ENCODE results near the gene ASNSD1. TPM values are rescaled to one million over a fixed set of nuclear protein-coding genes. Genes with fewer than 3 reads are reported as not detected.
"Not testable (repeated sequence)": the region's sequence is repeated elsewhere in the genome, so short reads cannot be mapped to it uniquely, and the experiment has no call there.

Gene ASNSD1
- total and polyA plus RNA-seq, 2 donors from 2014 or later: 28.6 to 36.5 TPM

DNA sequence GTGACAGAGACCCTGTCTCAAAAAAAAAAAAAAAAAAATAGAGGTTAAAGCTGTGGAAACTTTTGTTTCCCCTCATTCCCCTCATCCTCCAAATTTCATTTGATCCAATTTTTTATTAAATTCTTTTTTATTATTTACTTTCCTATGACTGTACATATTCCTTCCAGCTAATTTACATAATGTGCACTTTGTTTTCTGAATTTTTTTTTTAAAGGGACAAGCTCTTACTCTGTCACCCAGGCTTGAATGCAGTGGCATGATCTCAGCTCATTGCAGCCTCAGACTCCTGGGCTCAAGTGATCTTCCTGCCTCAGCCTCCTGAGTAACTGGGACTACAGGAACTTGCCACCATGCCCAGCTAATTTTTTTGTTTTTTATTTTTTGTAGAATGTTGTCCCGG, 23.6 kb downstream of the ASNSD1 start:
- no peaks in the 10 kb centered on the region for H3K9me3 ChIP-seq (ENCODE audit: control insufficient read depth in 2 of 3, insufficient read depth in 1 of 3, low read length in 3 of 3)
- no peaks in the 10 kb centered on the region for H3K36me3 ChIP-seq (ENCODE audit: control insufficient read depth in 2 of 3, insufficient read depth in 3 of 3, low read length in 3 of 3)
- TF ChIP-seq CTCF (IDR thresholded peaks at IDR 0.05; ENCODE audit: borderline replicate concordance, extremely low read depth, insufficient read depth): no peak
- no peak overlapping the region for H3K9ac ChIP-seq (ENCODE audit: low read length in 3 of 3)
- H3K4me1 ChIP-seq (ENCODE audit: control insufficient read depth in 2 of 3, insufficient read depth in 2 of 3, low read depth in 1 of 3, low read length in 3 of 3): no peaks in the 10 kb centered on the region
- no peak overlapping the region for H3K27ac ChIP-seq (ENCODE audit: low read depth in 2 of 2, low read length in 2 of 2)
- no peak overlapping the region for H3K4me3 ChIP-seq (ENCODE audit: low read length in 3 of 3)
- no peak for DNase-seq
- intact Hi-C loops (cut with DNase I): no loop called here
- no peak for FAIRE-seq
- no peaks in the 10 kb centered on the region for H3K27me3 ChIP-seq (ENCODE audit: control insufficient read depth, insufficient read depth, low read length)

GRCh38 chr2:189685540-189686229, 24.4 kb downstream of the ASNSD1 start:
- no peak overlapping the region for H3K27ac ChIP-seq (ENCODE audit: low read depth in 2 of 2, low read length in 2 of 2)
- no peaks in the 10 kb centered on the region for H3K27me3 ChIP-seq (ENCODE audit: control insufficient read depth, insufficient read depth, low read length)
- H3K4me1 ChIP-seq (ENCODE audit: control insufficient read depth in 2 of 3, insufficient read depth in 2 of 3, low read depth in 1 of 3, low read length in 3 of 3): no peaks in the 10 kb centered on the region
- no peak for FAIRE-seq
- no peak for TF ChIP-seq CTCF (IDR thresholded peaks at IDR 0.05; ENCODE audit: borderline replicate concordance, extremely low read depth, insufficient read depth)
- DNase-seq: peak in 3 of 5 donors; percentile 28 to 75 (median 46)
- H3K9ac ChIP-seq (ENCODE audit: low read length in 3 of 3): no peak overlapping the region
- H3K9me3 ChIP-seq (ENCODE audit: control insufficient read depth in 2 of 3, insufficient read depth in 1 of 3, low read length in 3 of 3): no peaks in the 10 kb centered on the region
- H3K4me3 ChIP-seq (ENCODE audit: low read length in 3 of 3): no peak overlapping the region
- intact Hi-C loops (cut with DNase I): no loop called here
- no peaks in the 10 kb centered on the region for H3K36me3 ChIP-seq (ENCODE audit: control insufficient read depth in 2 of 3, insufficient read depth in 3 of 3, low read length in 3 of 3)

GRCh38 chr2:189687796-189688195, 26.5 kb downstream of the ASNSD1 start:
- H3K4me1 ChIP-seq (ENCODE audit: control insufficient read depth in 2 of 3, insufficient read depth in 2 of 3, low read depth in 1 of 3, low read length in 3 of 3); H3K9me3 ChIP-seq (ENCODE audit: control insufficient read depth in 2 of 3, insufficient read depth in 1 of 3, low read length in 3 of 3); H3K36me3 ChIP-seq (ENCODE audit: control insufficient read depth in 2 of 3, insufficient read depth in 3 of 3, low read length in 3 of 3); intact Hi-C loops (cut with DNase I); H3K27ac ChIP-seq (ENCODE audit: low read depth in 2 of 2, low read length in 2 of 2); DNase-seq; FAIRE-seq; H3K4me3 ChIP-seq (ENCODE audit: low read length in 3 of 3); H3K27me3 ChIP-seq (ENCODE audit: control insufficient read depth, insufficient read depth, low read length); H3K9ac ChIP-seq (ENCODE audit: low read length in 3 of 3): not testable (repeated sequence)

DNA sequence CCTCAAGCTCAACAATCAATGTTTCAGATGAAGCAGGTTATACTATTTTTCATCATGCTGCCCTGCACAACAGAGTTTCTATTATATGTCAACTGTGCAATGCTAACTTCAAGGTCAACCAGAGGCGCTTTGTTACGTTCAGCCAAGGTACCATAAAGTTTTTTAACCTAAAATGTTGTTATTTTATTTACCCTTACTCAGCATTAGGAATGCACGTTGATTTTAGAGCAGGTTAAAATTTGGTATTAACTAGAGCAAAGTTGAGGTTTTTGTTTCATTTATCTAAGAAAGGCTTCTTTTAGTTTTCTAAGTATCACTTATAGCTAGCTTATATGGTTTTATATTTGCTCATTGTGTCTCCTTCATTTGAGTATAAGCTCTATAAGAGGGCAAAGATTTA, 35.0 kb downstream of the ASNSD1 start:
- Histone ChIP-seq H3K36me3 (ENCODE audit: control insufficient read depth in 2 of 3, insufficient read depth in 3 of 3, low read length in 3 of 3) (no peaks in the 10 kb centered on the region), H3K27ac (ENCODE audit: low read depth in 2 of 2, low read length in 2 of 2) (no peak overlapping the region), H3K27me3 (ENCODE audit: control insufficient read depth, insufficient read depth, low read length) (no peaks in the 10 kb centered on the region), H3K9me3 (ENCODE audit: control insufficient read depth in 2 of 3, insufficient read depth in 1 of 3, low read length in 3 of 3) (no peaks in the 10 kb centered on the region), H3K9ac (ENCODE audit: low read length in 3 of 3) (no peak overlapping the region), H3K4me3 (ENCODE audit: low read length in 3 of 3) (no peak overlapping the region), H3K4me1 (ENCODE audit: control insufficient read depth in 2 of 3, insufficient read depth in 2 of 3, low read depth in 1 of 3, low read length in 3 of 3) (no peaks in the 10 kb centered on the region)
- no peak for TF ChIP-seq CTCF (IDR thresholded peaks at IDR 0.05; ENCODE audit: borderline replicate concordance, extremely low read depth, insufficient read depth)
- DNase-seq: no peak
- FAIRE-seq: no peak
- intact Hi-C loops (cut with DNase I): no loop called here
